GM21723 (cell line): Measurements from ENCODE around the gene RUNX1.
"Not testable (repeated sequence)": the region's sequence is repeated elsewhere in the genome, so short reads cannot be mapped to it uniquely, and the experiment has no call there.

Source experiments
- ATAC-seq: cut with Tn5 transposase; IDR thresholded peaks from one replicate; pipeline ENCODE4 v1.9.1; 2021; ENCODE audit warnings: mild to moderate bottlenecking, moderate library complexity; ENCODE audit not compliant: unreplicated experiment

The RUNX1 gene

DNA sequence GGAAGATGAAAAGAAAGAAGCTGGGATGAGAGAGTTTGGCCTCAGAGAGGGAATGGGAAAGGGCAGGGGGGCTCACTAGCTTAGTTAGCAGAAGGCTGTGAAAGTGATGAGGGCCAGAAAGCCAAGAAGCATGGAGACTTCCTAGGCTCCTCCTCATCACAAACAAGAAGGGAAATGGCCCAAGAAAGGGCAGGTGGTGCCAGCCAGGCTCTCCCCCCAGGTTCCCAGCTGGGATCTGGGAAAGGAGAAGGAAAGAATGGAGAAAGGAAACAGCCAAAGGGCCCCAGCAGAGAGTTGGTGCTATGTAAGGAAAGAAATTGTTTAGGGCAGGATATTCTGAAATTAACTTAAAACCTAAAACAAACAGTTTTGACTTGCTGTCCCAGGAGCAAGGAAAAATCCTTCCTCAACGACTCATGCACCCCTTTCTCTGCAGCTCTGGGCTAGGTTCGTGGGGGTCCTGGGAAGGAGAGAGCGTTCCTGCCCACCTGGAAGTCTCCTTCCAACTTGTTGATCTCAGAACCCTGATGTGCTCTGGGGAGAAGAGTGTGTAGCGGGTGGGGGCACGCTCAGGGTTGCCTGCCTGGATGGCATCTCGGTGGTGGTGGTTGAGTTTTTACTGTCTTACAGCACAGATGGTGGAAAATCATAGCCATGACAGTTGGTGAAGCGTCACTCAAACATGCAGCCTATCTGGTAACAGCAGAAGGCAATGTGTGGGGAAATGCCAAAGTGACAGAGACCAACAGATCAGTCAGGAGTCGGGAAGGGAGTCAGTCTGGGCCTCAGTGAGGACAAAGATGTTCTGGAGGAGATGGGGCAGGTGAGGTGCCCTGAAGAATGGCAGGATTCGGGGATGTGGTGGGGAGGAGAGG lies 233.0 kb downstream of the RUNX1 start:
- no peak for ATAC-seq

DNA sequence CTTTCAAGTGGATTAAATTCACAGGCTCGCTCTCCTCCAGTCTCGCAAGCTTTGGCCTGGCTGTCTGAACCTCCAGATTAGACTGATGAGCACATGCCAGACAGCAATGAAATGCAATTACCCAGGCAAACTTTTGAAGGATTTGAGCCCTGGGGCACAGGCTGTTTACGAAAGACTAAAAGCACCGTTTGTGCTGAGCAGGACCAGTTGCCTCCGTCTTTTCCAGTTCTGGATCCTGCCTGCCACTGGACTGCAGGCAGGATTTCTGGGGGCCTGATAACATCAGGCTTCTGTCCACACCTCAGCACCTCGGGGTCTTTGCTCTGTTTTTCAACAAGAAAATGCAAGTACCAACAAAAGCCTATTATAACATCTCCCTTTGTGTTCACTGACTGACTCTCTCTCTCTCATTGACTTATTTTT lies 234.6 kb downstream of the RUNX1 start:
- ATAC-seq: no peak

DNA sequence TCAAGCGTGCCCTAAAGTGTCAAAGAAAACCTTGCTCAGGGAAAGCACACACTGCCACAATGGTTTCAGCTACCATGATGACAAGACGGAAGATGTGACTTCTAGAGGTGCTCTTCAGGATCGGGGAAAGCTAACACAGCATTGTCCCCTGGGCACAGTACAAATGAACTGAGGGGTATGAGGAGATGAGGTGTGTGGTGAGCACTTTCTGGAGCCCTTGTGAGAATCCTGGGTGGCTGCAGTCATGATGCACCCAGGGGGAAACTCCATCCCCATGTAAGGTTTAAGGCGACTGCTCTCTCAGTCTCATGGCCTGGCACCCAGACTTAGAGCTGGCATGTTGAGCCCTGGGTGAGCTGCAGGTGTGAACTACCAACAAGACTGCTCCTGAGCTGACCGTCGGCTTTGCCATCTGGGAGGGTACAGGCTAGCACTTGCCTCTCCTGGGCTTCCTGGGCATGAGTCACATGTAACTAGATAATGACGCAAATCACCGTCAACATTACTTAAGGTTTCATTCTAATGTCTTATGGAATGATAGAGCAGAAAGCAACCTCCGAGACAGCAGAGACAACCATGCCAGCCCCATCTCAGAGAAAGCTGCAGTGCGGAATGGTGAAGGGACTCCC lies 235.7 kb downstream of the RUNX1 start:
- ATAC-seq: no peak

DNA sequence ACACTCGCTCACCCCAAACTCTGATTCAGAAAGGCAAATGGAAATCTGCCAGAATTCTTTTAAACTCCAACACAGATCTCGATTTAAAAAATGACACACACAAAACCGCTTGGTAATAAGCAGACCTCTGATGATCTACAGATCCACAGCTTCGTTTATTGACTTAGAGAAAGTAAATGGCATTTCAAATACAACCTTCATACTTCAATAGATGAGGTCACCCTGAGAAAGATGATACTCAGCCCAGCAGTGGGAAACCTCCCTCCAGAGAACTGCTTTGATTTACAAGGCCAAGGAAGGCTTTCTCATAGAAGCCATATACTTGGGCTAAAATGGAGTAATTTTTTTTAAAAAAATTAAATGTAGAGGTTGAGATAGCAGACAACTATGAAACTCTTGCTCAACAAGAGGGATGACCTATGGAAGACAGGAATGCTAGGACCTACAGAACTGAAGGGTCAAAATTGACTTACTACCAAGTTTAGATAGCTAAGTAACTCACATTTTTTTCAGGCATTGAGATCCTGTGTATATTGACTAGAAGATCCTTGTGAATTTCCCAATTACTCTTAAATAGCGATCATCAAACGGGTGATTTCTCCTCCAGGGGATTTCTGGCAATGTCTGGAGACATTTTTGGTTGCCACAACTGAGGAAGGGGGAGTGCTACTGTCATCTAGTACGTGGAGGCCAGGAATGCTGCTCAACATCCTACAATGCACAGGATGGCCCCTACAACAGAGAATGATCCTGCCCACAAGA lies 236.4 kb downstream of the RUNX1 start:
- no peak for ATAC-seq

DNA sequence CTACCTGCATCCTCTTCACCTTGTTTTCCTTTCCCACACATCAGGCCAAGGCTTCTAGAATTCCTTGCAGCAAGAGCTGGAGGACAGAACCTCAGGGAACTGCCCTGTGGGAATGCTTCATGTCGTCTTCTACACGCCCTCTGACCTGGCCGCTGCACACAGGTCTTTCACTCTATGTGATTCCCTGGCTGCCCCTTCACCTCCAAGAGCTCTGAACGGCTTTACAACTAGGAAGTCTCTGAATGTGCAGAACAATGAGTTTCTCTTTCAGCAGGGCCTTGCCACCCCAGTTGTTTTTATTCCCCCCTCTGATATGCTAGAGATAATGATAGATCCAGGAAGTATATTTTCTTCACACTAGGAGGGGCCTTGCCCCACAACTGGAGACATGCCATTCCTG lies 237.7 kb downstream of the RUNX1 start:
- ATAC-seq: no peak

DNA sequence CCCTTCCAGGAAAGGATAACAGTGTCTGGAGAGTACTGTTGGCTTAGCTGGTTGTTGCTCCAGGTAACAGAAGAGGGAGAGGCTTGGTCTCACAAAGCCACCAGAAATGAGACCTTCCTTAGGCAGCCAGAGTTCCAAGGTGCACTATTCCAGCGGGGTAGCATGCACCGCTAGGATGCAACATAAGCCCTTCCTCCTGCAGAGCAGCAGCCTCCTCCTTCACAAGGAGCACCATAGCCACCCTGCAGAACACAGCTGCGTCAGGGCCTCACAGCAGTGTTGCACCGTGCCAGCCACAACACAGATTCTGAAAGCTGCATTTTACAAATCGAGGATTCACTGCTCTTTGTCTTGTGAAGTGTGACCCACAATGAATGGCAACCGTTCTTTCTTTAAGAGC lies 238.3 kb downstream of the RUNX1 start:
- ATAC-seq: no peak

DNA sequence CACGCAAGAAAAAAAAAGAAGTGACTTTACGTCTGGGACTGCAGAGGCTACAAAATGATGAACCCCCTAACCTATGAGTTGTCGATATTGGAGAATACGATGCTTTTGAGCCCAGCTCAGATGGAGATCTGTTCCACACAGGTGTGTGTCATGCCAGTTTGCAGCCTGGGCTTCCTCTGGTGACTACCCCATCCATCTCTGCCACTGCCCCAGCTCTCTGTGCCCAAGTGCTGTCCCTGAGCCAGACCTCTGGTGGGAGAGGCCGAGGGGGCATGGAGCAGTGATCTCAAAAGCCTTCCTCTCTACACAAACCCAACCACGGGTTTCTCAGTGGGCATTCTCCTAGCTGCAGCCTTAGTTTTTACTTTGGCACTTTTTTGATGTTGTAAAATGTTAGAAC lies 239.3 kb downstream of the RUNX1 start:
- no peak for ATAC-seq

DNA sequence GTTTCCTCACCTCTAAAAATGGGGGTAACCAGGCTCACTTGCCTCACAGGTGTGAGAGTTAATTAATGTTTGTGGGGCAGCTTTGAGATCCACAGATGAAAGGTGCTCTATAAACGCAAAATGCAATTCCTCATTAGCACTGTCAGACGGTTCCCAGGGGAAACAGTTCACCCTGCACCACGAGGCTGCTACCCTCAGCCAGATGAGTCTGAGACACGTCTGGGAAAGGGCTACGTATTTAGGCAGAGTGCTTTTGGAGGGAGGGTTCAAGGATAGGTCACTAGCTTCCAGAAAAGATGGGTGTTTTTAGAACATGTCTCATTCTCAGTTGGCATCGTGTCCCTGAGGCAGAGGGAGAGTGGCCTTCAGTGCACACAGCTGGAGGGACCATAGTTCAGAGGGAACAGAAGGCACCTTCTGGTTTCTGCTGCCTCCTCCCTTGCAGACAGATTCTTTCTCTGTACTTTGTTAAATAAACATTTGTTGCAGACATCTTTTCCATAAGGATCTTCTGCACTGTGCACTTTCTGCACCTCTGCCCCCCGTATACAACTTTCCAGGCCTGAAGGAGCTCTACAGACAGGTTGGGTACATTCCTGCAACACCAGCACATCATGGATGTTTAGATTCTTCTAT lies 240.4 kb downstream of the RUNX1 start:
- ATAC-seq: no peak

DNA sequence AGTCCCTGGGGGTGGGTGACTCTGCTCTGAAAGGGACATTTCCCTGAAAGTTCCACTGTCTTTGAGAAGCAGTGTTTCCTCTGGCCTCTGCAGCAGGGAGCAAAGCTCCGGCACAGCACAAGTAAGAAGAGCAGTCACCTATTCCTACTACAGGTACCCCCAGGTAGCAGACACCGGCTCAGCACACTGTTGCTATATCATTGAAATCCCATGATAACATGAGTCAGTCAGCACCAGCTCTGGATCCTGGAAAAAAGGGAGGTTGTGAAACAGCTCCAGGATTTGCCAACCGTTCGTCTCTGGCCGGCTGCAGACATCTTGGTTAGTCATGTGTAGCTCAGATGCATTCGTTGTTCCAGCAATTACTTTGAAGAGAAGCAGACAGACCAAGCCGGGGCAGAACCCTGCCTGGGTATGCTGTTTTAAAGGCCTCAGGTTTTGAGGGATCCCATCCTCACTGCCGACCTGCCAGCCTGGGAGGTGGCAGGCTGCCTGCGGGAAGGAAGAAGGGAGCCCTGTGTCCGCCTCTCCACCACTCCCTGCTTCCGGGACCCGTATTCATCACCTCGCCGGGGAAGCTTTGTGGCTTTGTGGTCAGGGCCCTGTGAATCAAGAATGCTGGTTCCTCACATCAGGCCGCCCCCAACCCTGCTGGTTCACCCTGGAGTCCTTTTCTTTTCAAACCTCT lies 241.1 kb downstream of the RUNX1 start:
- ATAC-seq: peak; percentile 6

DNA sequence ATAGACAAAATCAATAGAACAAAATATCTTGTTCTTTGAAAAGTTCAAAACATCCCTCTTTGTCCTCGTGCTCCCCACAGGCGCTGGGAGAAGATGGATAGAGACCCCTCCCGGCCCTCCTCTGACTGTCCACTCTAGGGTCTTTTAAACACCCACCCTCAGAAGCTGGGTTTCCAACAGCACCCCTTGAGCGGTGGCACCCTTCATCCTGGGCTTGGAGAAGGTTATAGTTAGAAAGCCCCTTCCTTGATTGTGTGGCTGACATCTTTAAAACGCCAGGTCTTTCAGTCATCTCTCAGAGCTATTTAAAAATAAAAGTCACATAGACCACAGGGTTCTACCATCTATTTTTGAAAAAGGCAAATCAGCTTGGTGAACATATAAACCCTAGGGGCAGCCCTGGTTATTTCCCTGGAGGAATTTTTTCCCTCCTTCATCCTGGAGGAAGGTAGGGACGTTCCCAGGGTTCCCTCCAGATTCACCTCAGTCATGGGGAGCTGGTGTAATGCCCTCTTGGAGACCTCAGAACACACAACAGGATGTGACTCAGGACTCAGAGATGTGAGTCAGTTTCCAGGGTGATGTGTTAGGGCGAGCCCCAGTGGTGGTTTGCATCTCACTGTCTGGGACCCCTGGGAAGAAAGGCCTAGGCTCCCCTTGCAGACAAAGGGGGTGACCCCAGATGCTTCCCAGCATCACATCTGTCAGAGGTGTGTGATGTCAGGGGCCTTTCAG lies 241.8 kb downstream of the RUNX1 start:
- peak; percentile 62 for ATAC-seq

DNA sequence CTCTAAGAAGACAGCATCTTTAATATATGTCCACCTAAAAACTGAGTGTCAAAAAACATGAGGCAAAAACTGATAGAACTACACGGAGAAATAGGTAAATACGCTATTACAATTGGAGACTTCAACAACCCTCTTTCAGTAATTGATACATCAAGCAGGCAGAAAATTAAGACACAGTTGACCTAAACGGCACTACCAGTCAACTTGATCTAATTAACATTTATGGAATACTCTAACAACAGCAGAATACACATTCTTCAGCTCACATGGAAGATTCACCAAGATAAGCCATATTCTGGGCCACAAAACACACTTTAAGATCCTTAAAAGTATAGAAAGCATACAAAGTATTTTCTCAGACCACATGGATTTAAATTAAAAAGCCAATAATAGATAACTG lies 242.7 kb downstream of the RUNX1 start:
- no peak for ATAC-seq

DNA sequence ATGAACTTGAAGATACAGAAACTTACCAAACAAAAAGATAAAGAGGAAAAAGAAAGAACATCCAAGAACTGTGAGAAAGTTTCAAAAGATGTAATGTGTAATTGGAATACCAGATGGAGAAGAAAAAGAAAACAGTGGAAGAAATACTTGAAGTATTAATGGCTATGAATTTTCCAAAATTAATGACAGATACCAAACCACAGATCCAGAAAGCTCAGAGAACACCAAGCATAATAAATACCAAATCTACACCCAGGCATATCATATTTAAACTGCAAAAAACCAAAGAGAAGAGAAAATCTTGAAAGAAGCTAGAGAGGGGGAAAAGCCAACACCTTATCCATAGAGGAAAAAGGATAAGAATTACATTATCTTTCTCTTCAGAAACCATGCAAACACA lies 243.9 kb downstream of the RUNX1 start:
- no peak for ATAC-seq

DNA sequence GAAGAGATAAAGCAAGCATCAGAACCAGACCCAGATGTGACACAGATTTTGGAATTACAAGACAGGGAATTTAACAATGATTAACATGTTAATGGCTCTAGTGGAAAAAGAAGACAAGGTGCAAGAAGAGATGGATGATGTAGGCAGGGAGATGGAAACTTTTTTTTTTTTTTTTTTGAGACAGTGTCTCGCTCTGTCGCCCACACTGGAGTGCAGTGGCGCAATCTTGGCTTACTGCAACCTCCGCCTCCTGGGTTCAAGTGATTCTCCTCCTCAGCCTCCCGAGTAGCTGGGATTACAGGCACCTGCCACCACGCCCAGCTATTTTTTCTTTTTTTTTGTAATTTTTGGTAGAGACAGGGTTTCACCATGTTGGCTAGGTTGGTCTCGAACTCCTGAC lies 244.5 kb downstream of the RUNX1 start:
- ATAC-seq: not testable (repeated sequence)

DNA sequence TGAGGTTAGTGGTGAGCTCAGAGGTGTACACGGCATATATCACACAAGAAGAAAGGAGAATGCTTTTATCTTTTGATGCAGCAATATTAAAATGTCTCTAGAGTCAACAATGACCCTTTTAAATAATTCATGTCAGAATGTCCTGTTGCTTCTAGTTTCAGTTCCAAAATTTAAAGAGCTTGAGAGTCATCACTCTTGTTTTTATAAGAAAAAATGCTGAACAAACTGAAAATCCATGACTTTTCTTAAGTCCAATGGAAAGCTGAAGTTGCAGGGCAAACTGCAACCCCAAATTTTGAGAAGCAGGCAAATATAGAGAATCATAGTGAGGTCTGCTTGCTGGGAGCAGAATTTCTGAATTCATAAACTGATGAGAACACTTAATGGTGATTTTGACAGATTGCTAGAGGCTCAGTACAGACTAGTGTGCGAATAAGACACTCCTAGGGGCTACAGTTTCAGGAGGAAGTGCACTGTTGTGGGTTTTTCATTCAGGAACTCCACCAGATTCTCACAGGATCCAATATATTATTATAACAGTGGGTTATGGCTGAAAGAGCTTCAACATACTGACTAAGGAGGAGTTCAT lies 245.2 kb downstream of the RUNX1 start:
- no peak for ATAC-seq

DNA sequence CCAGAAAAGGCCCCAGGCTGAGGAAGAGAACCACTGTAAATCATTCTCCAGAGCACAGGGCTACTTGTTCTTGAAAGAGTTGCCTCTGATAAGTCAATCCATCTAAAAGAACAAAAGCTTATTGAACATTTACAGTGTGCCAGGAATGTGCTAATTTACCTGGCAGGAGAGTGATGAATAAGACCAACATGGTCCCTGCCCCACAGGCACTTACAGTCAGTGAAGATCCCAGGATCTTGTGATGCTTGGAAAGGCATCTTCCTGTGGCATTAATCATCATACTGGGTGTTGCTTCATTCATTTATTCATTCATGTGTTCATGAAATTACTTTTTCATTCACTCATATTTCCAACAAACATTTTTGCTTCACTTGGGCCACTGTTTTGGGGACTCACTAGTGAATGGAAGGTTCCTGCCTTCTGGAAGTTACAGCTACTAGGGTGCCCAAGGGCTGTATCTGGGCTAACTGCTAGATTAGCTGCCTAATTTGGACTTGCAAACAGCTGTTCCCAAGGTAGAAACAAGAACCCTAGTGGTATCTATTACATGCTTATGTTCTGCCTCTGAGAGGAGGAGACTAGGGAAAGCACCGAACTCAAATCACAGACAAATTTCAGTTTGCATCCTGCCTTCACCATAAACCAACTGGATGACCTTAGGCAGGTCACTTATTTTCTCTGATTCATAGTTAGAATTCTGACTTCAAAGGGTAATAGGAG lies 246.8 kb downstream of the RUNX1 start:
- no peak for ATAC-seq

DNA sequence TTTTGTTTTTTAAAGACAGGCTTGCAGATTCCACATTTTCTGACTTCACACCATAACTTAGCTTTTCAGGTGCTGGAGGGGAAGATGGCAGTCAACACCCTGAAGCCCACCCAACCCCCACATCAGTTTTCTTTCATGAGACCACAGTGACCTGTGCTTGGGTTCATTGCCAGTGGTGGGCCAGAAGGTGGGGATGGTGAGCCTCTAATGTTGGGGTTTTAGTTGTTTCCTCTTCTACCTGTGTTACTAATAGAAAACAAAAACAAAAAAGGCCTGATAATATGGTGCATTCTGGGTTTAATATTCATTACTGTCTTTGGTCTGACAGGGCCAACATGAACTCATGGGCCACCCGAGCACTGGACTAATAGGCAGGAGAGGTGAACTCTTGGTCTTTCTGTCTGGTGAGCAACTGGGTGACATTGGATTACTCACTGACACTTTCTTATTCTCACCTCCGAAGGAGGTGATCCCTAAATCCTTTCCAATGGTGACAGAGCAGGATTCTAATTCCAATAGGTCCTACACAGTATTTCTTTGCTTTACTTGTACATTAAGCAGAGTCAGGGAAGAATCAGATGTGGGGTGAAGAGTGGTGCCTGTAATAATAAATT lies 247.5 kb downstream of the RUNX1 start:
- ATAC-seq: no peak

DNA sequence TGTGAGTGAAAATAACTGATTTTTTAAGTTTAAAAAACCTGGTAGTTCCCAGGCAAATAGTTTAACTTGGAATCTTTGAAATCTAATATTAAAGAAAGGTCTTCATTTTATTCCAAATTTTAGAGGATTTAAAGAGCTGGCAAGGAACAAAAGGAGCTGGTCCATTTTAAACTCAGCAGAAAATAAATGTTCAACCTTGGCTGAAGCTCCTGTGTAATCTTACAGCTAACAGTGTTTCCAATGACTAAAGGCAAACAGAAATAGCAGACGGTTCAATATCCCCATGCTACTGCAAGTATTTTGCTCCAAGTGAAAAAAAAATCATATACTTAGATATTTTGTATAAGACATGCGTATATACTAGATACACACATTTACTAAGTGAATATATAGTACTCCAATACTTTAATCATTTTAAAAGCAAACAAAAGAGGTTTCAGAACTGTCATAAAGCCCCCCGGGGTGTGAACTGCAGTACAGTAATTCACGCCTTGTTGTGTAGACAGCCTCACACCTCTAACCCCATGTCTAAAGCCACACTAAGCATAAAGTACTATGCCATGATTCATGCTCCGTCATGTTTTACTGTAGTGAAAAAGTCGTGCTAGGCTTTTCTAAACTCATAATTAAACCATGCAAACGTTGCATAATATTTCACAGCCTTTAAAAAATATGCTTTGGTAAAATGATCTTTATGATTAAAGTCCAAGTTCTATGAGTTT lies 248.1 kb downstream of the RUNX1 start:
- no peak for ATAC-seq

DNA sequence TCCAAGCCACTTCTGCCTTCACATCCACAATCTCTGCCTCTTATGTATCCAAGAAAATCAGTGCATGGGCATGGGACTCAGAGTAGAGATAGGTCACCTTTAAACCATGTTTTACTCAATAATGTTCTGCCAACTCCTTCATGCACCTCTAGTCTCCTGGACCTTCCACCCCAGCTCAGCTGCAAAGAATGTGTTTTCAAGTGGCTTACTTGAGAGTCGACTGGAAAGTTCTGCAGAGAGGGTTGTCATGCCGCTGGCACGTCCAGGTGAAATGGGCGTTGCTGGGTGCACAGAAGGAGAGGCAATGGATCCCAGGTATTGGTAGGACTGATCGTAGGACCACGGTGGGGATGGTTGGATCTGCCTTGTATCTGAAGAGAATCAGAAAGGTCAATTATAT lies 250.0 kb downstream of the RUNX1 start:
- no peak for ATAC-seq
